CD14-positive monocyte (primary cell): ENCODE measurements around the gene GPR158. TPM values are rescaled to one million over a fixed set of nuclear protein-coding genes. Genes with fewer than 3 reads are reported as not detected.

ENCODE experiments used
- DNase-seq, 3 donors: peaks; one replicate each; pipeline ENCODE4 v3.0.0-alpha.2; 2011 to 2022
- H2AFZ ChIP-seq: 2 replicates; pipeline ENCODE4 v1.6.0; 2012; ENCODE audit warnings: mild to moderate bottlenecking, low read depth, low read length, inconsistent platforms; ENCODE audit not compliant: insufficient read depth, poor library complexity, severe bottlenecking
- H3K27ac ChIP-seq, 2 donors: 1 replicate in 1 of 2; 2 replicates in 1 of 2; pipeline ENCODE4 v1.5.1; 2012 to 2013; ENCODE audit warnings: low read length in 2 of 2, control low read depth in 1 of 2, inconsistent platforms in 1 of 2, low read depth in 1 of 2, mild to moderate bottlenecking in 1 of 2
- H3K27me3 ChIP-seq, 2 donors: one replicate each; pipeline versions ENCODE4 v1.6.0 to v1.6.1; 2011 to 2013; ENCODE audit warnings: low read length in 2 of 2; ENCODE audit not compliant: control insufficient read depth in 2 of 2, insufficient read depth in 2 of 2
- H3K36me3 ChIP-seq, 2 donors: replicated peaks in 1 of 2; 1 replicate in 1 of 2; 2 replicates in 1 of 2; pipeline versions ENCODE4 v1.5.1 to v1.6.1; 2012 to 2013; ENCODE audit warnings: low read length in 2 of 2, control low read depth in 1 of 2, inconsistent platforms in 1 of 2, mild to moderate bottlenecking in 1 of 2; ENCODE audit not compliant: insufficient read depth in 2 of 2, control insufficient read depth in 1 of 2
- H3K4me1 ChIP-seq, 2 donors: 1 replicate in 1 of 2; 2 replicates in 1 of 2; pipeline versions ENCODE4 v1.5.1 to v1.6.1; 2012 to 2013; ENCODE audit warnings: low read length in 2 of 2, control low read depth in 1 of 2, inconsistent platforms in 1 of 2, mild to moderate bottlenecking in 1 of 2, moderate library complexity in 1 of 2; ENCODE audit not compliant: insufficient read depth in 2 of 2, control insufficient read depth in 1 of 2
- H3K4me2 ChIP-seq: replicated peaks from 2 replicates; pipeline ENCODE3; 2012; ENCODE audit warnings: low read length, moderate library complexity, mild to moderate bottlenecking; ENCODE audit not compliant: poor library complexity, severe bottlenecking; ENCODE audit errors: extremely low read depth
- H3K4me3 ChIP-seq, 3 experiments: fragments of 200-600 bp in 1 of 3; sonication (generic) in 1 of 3; replicated peaks in 1 of 3; 1 replicate in 2 of 3; 2 replicates in 1 of 3; pipeline ENCODE4 v1.5.1; 2011 to 2013; ENCODE audit warnings: low read length in 3 of 3, mild to moderate bottlenecking in 3 of 3, control low read depth in 2 of 3, low read depth in 2 of 3, inconsistent platforms in 1 of 3, moderate library complexity in 1 of 3
- H3K79me2 ChIP-seq: 2 replicates; pipeline ENCODE4 v1.6.0; 2012; ENCODE audit warnings: mild to moderate bottlenecking, control low read depth, inconsistent platforms, low read length, moderate library complexity; ENCODE audit not compliant: insufficient read depth
- H3K9ac ChIP-seq: 2 replicates; pipeline ENCODE4 v1.6.0; 2017; ENCODE audit warnings: low read length, mild to moderate bottlenecking; ENCODE audit not compliant: insufficient read depth, poor library complexity, severe bottlenecking
- H3K9me3 ChIP-seq, 2 donors: replicated peaks in 1 of 2; 1 replicate in 1 of 2; 2 replicates in 1 of 2; pipeline versions ENCODE4 v1.5.1 to v1.6.1; 2012 to 2013; ENCODE audit warnings: low read length in 2 of 2, control low read depth in 1 of 2; ENCODE audit not compliant: control insufficient read depth in 1 of 2, insufficient read depth in 1 of 2
- H4K20me1 ChIP-seq: 2 replicates; pipeline ENCODE4 v1.6.0; 2012; ENCODE audit warnings: mild to moderate bottlenecking, low read length, control low read depth, moderate library complexity; ENCODE audit not compliant: insufficient read depth
- H3K27ac Mint-ChIP-seq, 7 donors: one replicate each; pipeline ENCODE4 v1.8.0; 2020; ENCODE audit warnings: mild to moderate bottlenecking in 7 of 7, mixed read lengths in 7 of 7, moderate library complexity in 6 of 7, inconsistent platforms in 2 of 7
- H3K27me3 Mint-ChIP-seq, 3 donors: one replicate each; pipeline ENCODE4 v1.8.0; 2021 to 2022; ENCODE audit warnings: low read depth in 3 of 3, mild to moderate bottlenecking in 3 of 3, mixed read lengths in 3 of 3, moderate library complexity in 3 of 3, inconsistent platforms in 1 of 3
- H3K36me3 Mint-ChIP-seq, 2 donors: one replicate each; pipeline ENCODE4 v1.8.0; 2020; ENCODE audit warnings: mixed read lengths in 2 of 2, inconsistent platforms in 1 of 2, mild to moderate bottlenecking in 1 of 2
- H3K4me1 Mint-ChIP-seq: one replicate; pipeline ENCODE4 v1.8.0; 2020; ENCODE audit warnings: mild to moderate bottlenecking, mixed read lengths
- H3K4me3 Mint-ChIP-seq, 2 donors: one replicate each; pipeline ENCODE4 v1.8.0; 2020; ENCODE audit warnings: mild to moderate bottlenecking in 2 of 2, mixed read lengths in 2 of 2, moderate library complexity in 1 of 2
- H3K9me3 Mint-ChIP-seq, 7 donors: one replicate each; pipeline ENCODE4 v1.8.0; 2020 to 2022; ENCODE audit warnings: mixed read lengths in 7 of 7, mild to moderate bottlenecking in 6 of 7, moderate library complexity in 6 of 7, inconsistent platforms in 2 of 7
- WGBS: methylation state at CpG from one replicate; pipeline ENCODE4 v1.1.5; 2013; ENCODE audit warnings: missing lambda C conversion rate; ENCODE audit not compliant: insufficient coverage; 5-methylcytosine and 5-hydroxymethylcytosine counted together
- intact Hi-C, 2 donors: fragments of 100-400 bp; cut with micrococcal nuclease; formaldehyde crosslinking; loops; one replicate each; pipeline versions ENCODE4 v1.15.0 to v1.15.1; 2023
- polyA plus RNA-seq, 3 donors: library from polyadenylated mRNA; depleted of rRNA in 1 of 3; unstranded in 2 of 3; stranded (reverse) in 1 of 3; fragments of 300-500 nt in 2 of 3; fragments of >200 nt in 1 of 3; fragmentation: Illumina TruSeq in 2 of 3; gene quantifications; 1 replicate in 2 of 3; 2 replicates in 1 of 3; pipeline ENCODE4 v1.2.3, GENCODE V29; 2012 to 2021
- TF ChIP-seq, protein P1 (sequence below): fragments of 200-600 bp; IDR thresholded peaks from one replicate; pipeline ENCODE4 v1.8.0; 2022; ENCODE audit warnings: antibody characterized with exemption, mild to moderate bottlenecking

GPR158 gene
- polyA plus RNA-seq, 3 donors, result not detected

GRCh38 chr10:25562547-25562946 lies 387.7 kb downstream of the GPR158 start:
- Histone ChIP-seq H3K27ac (no peak overlapping the region), H3K27me3 (no peaks in the 10 kb centered on the region), H2AFZ (no peak overlapping the region), H3K36me3 (no peaks in the 10 kb centered on the region), H4K20me1 (no peaks in the 10 kb centered on the region), H3K9me3 (peaks cover 0 to 3% of the 10 kb centered on the region in 2 donors), H3K79me2 (no peaks in the 10 kb centered on the region), H3K9ac (no peak overlapping the region), H3K4me2 (no peak overlapping the region), H3K4me3 (no peak overlapping the region), H3K4me1 (no peaks in the 10 kb centered on the region)
- Mint-ChIP-seq H3K27ac (no peak overlapping the region), H3K9me3 (peaks cover 0 to 7% (median 2%) of the 10 kb centered on the region in 7 donors), H3K4me1 (no peaks in the 10 kb centered on the region), H3K36me3 (no peaks in the 10 kb centered on the region), H3K27me3 (no peaks in the 10 kb centered on the region), H3K4me3 (no peak overlapping the region)
- no peak for DNase-seq
- TF ChIP-seq, protein P1, sequence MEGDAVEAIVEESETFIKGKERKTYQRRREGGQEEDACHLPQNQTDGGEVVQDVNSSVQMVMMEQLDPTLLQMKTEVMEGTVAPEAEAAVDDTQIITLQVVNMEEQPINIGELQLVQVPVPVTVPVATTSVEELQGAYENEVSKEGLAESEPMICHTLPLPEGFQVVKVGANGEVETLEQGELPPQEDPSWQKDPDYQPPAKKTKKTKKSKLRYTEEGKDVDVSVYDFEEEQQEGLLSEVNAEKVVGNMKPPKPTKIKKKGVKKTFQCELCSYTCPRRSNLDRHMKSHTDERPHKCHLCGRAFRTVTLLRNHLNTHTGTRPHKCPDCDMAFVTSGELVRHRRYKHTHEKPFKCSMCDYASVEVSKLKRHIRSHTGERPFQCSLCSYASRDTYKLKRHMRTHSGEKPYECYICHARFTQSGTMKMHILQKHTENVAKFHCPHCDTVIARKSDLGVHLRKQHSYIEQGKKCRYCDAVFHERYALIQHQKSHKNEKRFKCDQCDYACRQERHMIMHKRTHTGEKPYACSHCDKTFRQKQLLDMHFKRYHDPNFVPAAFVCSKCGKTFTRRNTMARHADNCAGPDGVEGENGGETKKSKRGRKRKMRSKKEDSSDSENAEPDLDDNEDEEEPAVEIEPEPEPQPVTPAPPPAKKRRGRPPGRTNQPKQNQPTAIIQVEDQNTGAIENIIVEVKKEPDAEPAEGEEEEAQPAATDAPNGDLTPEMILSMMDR, result no peak
- WGBS, result 90% methylated on average over 2 of the region's 4 CpGs
- intact Hi-C loops, result no loop called here

- TF ChIP-seq, protein P1, result no peak
- H3K4me3 ChIP-seq, result no peak overlapping the region
- intact Hi-C loops, result no loop called here
- H3K9ac ChIP-seq, result no peak overlapping the region
- no peaks in the 10 kb centered on the region for H3K79me2 ChIP-seq
- WGBS, result 77% methylated on average over 3 of the region's 6 CpGs
- Mint-ChIP-seq H3K4me3 (no peak overlapping the region), H3K36me3 (no peaks in the 10 kb centered on the region), H3K9me3 (peaks cover 0 to 7% (median 5%) of the 10 kb centered on the region in 7 donors), H3K4me1 (no peaks in the 10 kb centered on the region), H3K27me3 (peaks cover 0 to 1% (median 0%) of the 10 kb centered on the region in 3 donors), H3K27ac (no peak overlapping the region)
- no peaks in the 10 kb centered on the region for H3K27me3 ChIP-seq
- no peak for DNase-seq
- H3K27ac ChIP-seq, result no peak overlapping the region
- no peaks in the 10 kb centered on the region for H3K36me3 ChIP-seq
- no peaks in the 10 kb centered on the region for H3K4me1 ChIP-seq
- H4K20me1 ChIP-seq, result no peaks in the 10 kb centered on the region
- peaks cover 0 to 3% of the 10 kb centered on the region in 2 donors for H3K9me3 ChIP-seq
- H2AFZ ChIP-seq, result no peak overlapping the region
- no peak overlapping the region for H3K4me2 ChIP-seq
Observed at GRCh38 chr10:25564351-25564750, 389.6 kb downstream of the GPR158 start.
